ENCODE measurements around the gene DLG4. TPM values are rescaled to one million over a fixed set of nuclear protein-coding genes. Genes with fewer than 3 reads are reported as not detected.
A peak's percentile ranks its signal among the peaks of the same experiment; 100 is the strongest.
"Not testable (repeated sequence)": the region's sequence is repeated elsewhere in the genome, so short reads cannot be mapped to it uniquely, and the experiment has no call there.

Gene DLG4
- total RNA-seq, 2 donors from 2014 or later, result 20.8 to 21.2 TPM

DNA sequence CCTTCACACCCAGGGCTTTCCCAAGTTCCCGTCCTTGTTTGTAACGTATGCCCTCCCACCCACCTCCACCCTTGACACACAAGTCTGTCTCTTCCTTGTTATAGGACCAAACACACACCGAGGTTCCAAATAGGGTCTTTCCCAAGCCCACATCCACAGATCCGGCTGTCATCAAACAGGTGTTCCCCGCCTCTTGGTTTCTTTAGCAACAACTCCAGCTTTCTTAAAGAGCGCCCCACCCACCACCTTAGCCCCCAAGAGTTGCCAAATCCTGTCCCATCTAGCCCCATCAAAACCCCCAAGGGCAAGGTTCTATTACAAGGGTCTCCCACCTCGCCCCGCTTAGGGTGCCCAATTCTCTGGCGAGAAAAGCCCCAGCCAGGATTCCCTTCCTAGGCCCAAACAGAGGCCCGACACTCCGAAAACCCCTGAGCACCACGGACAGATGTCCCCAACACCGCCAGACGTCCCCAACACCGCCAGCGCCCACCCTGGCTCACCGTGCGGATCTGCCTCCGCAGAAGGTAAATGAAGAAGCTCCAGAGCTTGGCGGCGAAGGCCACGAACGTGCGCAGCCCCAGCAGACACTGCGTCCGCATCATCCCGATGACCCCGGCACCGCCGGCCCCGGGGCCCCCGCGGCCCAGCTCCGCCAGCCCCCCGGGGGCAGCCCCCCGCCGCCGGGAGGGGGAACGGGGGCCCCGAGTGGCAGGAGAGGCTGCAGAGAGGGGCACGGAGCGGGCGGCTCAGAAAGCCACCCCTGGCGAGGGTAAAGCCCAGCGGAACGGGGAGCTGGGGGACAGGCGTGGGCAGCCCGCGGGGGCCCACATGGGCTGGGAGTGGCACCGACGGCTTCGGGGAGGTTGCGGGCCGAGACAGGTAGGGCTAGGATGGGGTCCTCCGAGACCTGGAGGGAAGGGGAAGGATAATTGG, 31.3 kb upstream of the DLG4 start:
- intact Hi-C loops (cut with DNase I), result loop anchor here in 1 of 2 donors (5.0 kb wide), 1 partner anchor 96 kb away; no protein-coding TSS in a partner anchor
- no peak for DNase-seq (ENCODE audit: low spot score)

GRCh38 chr17:7249830-7250229, 30.2 kb upstream of the DLG4 start:
- no peak for DNase-seq (ENCODE audit: low spot score)
- intact Hi-C loops (cut with DNase I), result loop anchor here in 1 of 2 donors (5.0 kb wide), 1 partner anchor 97 kb away; no protein-coding TSS in a partner anchor

- intact Hi-C loops (cut with DNase I), result no loop called here
Observed at GRCh38 chr17:7249214-7249613, 29.6 kb upstream of the DLG4 start.

GRCh38 chr17:7248796-7249195, 29.2 kb upstream of the DLG4 start:
- intact Hi-C loops (cut with DNase I), result no loop called here
- no peak for DNase-seq (ENCODE audit: low spot score)

More at GRCh38 chr17:7249214-7249613, 29.6 kb upstream of the DLG4 start:
- DNase-seq (ENCODE audit: low spot score), result no peak

DNA sequence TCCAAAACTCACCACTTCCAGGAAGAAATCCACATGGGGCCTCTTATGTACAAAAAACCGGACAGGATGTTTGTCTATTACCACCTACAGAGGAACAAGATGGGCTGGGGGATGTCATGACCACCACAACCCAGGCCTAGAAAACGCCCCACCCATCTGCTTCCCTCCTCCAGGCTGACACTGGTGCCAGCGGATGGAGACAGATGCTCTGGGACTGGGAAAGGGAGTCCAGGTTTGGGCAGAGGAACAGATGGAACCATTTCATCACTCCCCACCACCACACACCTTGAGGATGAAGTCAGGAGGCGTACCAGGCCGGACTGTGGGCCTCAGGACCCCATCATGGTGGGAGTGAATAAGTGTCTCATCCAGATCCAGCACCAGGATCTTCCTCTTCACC, 27.1 kb upstream of the DLG4 start:
- intact Hi-C loops (cut with DNase I), result no loop called here
- DNase-seq (ENCODE audit: low spot score), result no peak

DNA sequence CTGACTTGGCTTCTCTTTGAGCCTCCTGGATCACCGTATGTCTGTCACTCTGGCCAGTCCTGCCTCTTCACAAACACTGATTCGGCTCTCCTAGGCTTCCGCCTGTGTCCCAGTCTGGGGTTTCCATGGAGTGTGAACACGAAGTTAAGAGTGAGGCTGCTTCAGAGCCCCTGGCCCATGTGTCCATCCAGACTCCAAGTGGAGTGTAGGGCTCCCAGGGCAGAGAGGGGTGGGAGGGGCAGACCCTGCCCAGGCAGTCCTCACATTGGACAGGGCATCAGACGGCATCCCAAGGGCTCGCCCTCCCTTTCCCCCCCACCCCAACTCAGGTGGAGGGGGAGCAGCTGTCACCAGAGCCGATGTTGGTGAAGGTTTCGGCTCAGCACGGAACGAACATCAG, 24.2 kb upstream of the DLG4 start:
- DNase-seq (ENCODE audit: low spot score); intact Hi-C loops (cut with DNase I): not testable (repeated sequence)

GRCh38 chr17:7243453-7243729, 23.8 kb upstream of the DLG4 start:
- no peak for DNase-seq (ENCODE audit: low spot score)
- intact Hi-C loops (cut with DNase I), result no loop called here

DNA sequence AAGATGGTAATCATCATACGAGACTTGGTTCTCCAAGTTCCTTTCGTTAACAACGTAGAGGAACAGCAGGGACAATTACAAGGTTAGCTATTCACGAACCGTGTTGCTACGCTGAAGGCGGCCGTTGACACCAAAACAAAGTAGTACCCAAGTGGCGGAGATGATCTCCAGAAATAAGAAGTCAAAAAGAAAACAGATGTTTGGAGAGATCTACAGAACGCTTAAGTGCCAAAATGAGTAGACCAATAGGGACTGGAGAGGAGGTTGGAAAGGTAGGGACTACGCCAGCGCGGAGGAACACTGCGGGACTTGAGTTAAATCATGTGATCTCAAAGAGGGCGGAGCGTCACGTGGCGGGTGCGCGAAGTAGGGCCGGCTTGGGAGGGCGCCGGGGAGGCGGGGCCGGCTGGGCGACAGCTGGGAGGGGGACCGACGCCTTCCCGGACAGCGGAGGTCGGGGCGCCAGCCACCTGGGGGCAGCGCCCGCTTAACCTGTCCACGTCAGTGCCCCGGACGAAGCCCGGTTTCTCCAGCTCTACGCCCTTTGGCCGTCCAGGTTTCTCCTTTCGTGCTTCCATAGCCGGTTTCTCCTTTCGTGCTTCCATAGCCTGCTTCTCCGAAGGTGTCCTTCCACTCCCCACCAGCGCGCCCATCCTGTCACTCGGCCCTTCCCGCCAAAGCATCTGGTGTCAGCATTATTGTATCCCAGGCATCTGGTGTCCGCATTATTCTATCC, 23.2 kb upstream of the DLG4 start:
- DNase-seq (ENCODE audit: low spot score), result peak; percentile 99
- intact Hi-C loops (cut with DNase I), result no loop called here

GRCh38 chr17:7241783-7242716, 22.4 kb upstream of the DLG4 start, which contains the start of gene GABARAP:
GABARAP (minus strand) TSS chr17:7242449; CDS start chr17:7242330, 119 bp downstream.
- DNase-seq (ENCODE audit: low spot score), result peak; percentile 99
- intact Hi-C loops (cut with DNase I), result no loop called here

GRCh38 chr17:7241090-7241733, 21.6 kb upstream of the DLG4 start:
- no peak for DNase-seq (ENCODE audit: low spot score)
- intact Hi-C loops (cut with DNase I), result no loop called here

DNA sequence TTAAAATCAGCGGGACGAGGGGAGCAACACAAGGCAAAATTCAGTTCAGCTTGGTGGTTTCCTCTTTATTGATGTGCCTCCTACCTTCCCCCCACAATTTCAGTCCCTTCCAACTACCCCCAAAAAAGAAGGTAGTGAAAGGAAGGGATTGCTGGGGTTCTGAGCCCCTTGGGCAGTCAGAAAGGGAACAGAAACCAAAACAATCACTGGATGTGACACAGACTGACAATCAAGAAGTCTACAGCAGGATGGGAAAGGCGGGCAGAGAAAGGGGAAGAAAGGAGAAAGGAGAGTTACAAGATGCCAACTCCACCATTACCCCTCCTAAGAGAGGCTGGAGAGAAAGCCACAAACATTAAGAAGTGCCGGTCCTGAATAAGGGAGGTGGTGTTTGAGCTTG, 20.7 kb upstream of the DLG4 start:
- DNase-seq (ENCODE audit: low spot score), result no peak
- intact Hi-C loops (cut with DNase I), result no loop called here

- intact Hi-C loops (cut with DNase I), result no loop called here
- DNase-seq (ENCODE audit: low spot score), result peak; percentile 100
Observed at GRCh38 chr17:7239091-7240027, 19.7 kb upstream of the DLG4 start, which contains the start of gene PHF23. PHF23 (minus strand) TSS chr17:7239457; CDS start chr17:7239279, 178 bp downstream.

DNA sequence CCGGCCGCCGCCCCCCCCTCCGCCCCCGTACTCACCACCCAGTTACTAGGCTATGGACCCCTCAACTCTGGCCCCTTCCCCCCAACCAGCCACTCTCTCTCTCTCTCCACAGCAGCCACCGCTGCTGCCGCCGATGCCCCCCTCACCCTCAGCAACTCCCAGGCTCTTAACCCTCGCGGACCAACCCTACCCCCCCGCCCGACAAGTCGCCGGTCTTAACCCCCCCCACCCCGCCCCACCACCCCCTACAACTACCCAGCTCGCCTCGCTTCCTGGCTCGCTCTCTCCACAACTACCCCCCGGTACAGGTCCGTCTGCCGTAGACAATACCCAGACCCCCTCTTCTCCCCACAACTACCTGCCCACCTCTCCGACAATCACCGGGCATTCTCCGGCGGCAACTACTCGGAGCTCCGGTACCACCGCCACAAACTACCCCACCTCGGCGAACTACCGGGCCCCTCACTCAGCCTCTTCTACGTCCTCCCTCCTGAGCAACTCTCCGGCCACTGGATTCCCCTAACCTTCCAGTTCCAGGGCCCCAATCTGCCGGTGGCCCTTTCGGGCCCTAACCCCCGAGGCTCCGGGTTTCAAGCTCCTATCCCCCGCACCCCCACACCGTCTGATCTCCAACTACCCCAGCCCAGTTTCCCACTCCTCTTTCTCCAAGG, 18.9 kb upstream of the DLG4 start:
- intact Hi-C loops (cut with DNase I), result no loop called here
- no peak for DNase-seq (ENCODE audit: low spot score)

DNA sequence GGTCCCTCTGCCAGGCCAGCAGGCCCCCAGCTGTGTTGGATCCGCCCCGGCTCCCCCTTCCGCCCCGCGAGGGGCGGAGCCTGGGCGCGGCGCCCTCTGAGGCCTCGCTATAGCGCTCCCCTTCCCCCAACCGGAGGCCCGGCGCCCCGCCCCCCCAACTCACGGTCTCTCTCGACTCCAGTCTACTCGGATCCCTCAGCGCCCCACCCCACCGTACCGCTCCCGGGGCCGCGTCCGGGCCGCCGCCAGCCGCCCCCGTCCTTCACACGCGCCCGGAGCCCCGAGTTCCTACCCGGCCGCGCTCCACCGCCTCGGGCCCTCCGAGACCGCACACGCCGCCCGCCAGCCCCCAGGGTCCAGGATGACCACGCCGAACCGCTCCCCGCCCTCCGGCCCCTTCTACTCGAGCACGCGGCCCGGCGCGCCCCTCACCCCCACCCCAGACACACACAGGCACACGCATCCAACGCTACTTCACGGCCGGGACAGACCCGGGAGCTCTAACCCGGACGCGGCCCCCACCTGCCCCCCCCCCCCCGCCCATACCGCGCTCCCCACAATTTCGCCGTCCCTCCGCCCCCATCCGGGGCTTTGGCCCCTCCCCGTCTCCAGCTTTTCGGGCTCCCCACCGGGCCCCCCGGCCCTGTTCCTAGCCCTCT, 18.3 kb upstream of the DLG4 start:
- intact Hi-C loops (cut with DNase I), result no loop called here
- peak; percentile 94 for DNase-seq (ENCODE audit: low spot score)

DNA sequence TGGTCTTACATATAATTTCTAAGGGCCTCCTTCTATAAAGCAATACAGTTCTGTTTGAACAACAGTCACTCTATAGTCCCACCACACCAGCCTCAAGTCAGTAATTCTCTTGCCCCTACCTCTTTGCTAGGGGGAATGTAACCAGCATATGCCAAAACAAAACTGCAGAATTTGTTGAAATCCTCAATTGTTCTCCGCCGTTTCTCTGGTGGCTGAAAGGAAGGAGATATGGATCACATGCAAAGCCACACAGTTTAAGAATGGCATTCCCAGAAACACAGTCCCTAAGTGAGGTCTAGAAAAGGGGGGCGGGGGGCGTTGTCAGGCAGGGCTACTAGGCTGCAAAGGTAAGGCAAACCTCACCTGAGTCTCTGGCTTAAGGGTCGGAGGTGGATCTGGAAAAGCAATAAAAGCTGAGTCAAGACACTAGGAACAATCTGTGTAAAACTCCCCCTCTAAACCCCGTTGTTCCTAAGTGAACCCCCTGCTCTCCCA, 17.7 kb upstream of the DLG4 start:
- intact Hi-C loops (cut with DNase I), result no loop called here
- DNase-seq (ENCODE audit: low spot score), result no peak

DNA sequence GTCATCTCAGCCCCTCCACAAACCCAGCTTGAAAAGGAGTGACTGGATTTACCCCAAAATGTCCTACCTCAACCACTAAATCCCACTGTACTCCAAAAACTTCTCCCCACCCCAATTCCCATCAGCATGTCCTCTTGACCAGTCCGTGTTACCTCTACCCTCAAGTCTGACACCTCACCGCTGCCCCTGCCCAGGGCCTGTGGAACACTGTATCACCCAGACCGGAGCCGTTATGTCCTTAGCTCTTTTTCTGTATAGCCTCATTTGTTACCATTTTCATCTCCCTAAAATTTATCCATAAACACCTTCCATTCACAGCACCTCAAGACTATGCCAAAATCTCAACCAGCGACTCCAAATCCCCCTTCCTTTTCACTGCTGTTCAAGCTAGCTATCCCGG, 17.2 kb upstream of the DLG4 start:
- intact Hi-C loops (cut with DNase I), result no loop called here
- DNase-seq (ENCODE audit: low spot score), result no peak

Measured in posterior vena cava (tissue), 2 donors.